Caco-2 (cell line): ENCODE measurements around the gene NEDD4. TPM values are rescaled to one million over a fixed set of nuclear protein-coding genes. Genes with fewer than 3 reads are reported as not detected.

ENCODE experiments used
- BruUV-seq: library from RNA; stranded (reverse); fragments of 400-500 nt; replicated peaks from 2 replicates; lab custom pipeline; 2021; lab: Mats Ljungman, UMichigan
- CTCF ChIA-PET: fragments of 300-600 bp; sonication (Branson Sonifier 250); formaldehyde crosslinking; loops from one replicate; lab custom pipeline; 2022; ENCODE audit warnings: antibody characterized with exemption; lab: Charles Lee
- POLR2A ChIA-PET: fragments of 300-600 bp; sonication (Branson Sonifier 250); formaldehyde crosslinking; loops from one replicate; lab custom pipeline; 2022; ENCODE audit warnings: antibody characterized with exemption; lab: Charles Lee
- DNase-seq, 2 experiments: peaks; one replicate each; pipeline versions ENCODE4 v3.0.0 to v3.0.0-alpha.2; 2020 to 2022
- H3K27me3 ChIP-seq: replicated peaks from 2 replicates; pipeline ENCODE4 v1.6.0; 2011; ENCODE audit warnings: low read length; ENCODE audit not compliant: control insufficient read depth, insufficient read depth
- H3K36me3 ChIP-seq: 2 replicates; pipeline ENCODE4 v1.5.1; 2011; ENCODE audit warnings: low read length; ENCODE audit not compliant: control insufficient read depth, insufficient read depth
- H3K4me1 ChIP-seq: fragments of 250-450 bp; sonication (Bioruptor Pico); 2 replicates; pipeline ENCODE4 v1.5.1; 2020; ENCODE audit warnings: mild to moderate bottlenecking
- H3K4me3 ChIP-seq: 2 replicates; pipeline ENCODE4 v1.5.1; 2011; ENCODE audit warnings: low read depth, mild to moderate bottlenecking, control low read depth, low read length
- H3K9me3 ChIP-seq: fragments of 250-450 bp; sonication (Bioruptor Pico); 2 replicates; pipeline ENCODE4 v1.5.1; 2020; ENCODE audit warnings: mild to moderate bottlenecking, moderate library complexity
- H3K27ac Mint-ChIP-seq: one replicate; pipeline ENCODE4 v1.8.0; 2022; ENCODE audit warnings: mixed read lengths; ENCODE audit not compliant: unreplicated experiment
- H3K27me3 Mint-ChIP-seq: one replicate; pipeline ENCODE4 v1.8.0; 2022; ENCODE audit warnings: mixed read lengths; ENCODE audit not compliant: insufficient read depth, unreplicated experiment
- H3K36me3 Mint-ChIP-seq: one replicate; pipeline ENCODE4 v1.8.0; 2022; ENCODE audit warnings: mild to moderate bottlenecking, mixed read lengths; ENCODE audit not compliant: insufficient read depth, unreplicated experiment
- H3K4me1 Mint-ChIP-seq: one replicate; pipeline ENCODE4 v1.8.0; 2022; ENCODE audit warnings: low read depth, mixed read lengths; ENCODE audit not compliant: unreplicated experiment
- H3K4me3 Mint-ChIP-seq: one replicate; pipeline ENCODE4 v1.8.0; 2022; ENCODE audit warnings: mild to moderate bottlenecking, moderate library complexity, mixed read lengths; ENCODE audit not compliant: unreplicated experiment
- H3K9me3 Mint-ChIP-seq: one replicate; pipeline ENCODE4 v1.8.0; 2022; ENCODE audit warnings: mixed read lengths; ENCODE audit not compliant: unreplicated experiment
- intact Hi-C: fragments of 100-400 bp; cut with micrococcal nuclease; formaldehyde crosslinking; loops from one replicate; pipeline ENCODE4 v1.10.0; 2022; ENCODE audit not compliant: unreplicated experiment
- total RNA-seq: library from RNA; stranded (reverse); gene quantifications from 2 replicates; pipeline ENCODE4 v1.2.3, GENCODE V29; 2022
- TF ChIP-seq, protein P1 (sequence below), 2 experiments: fragments of 200-600 bp in 1 of 2; IDR thresholded peaks; 1 replicate in 1 of 2; 2 replicates in 1 of 2; pipeline versions ENCODE4 v1.5.1 to v1.8.0; 2011 to 2022; ENCODE audit warnings: antibody characterized with exemption in 1 of 2, control low read depth in 1 of 2, inconsistent platforms in 1 of 2, low read depth in 1 of 2, low read length in 1 of 2, mild to moderate bottlenecking in 1 of 2, moderate library complexity in 1 of 2; ENCODE audit not compliant: insufficient read depth in 1 of 2, severe bottlenecking in 1 of 2, unreplicated experiment in 1 of 2

The NEDD4 gene
- total RNA-seq, 1 experiment from 2014 or later = 33.9 TPM

DNA sequence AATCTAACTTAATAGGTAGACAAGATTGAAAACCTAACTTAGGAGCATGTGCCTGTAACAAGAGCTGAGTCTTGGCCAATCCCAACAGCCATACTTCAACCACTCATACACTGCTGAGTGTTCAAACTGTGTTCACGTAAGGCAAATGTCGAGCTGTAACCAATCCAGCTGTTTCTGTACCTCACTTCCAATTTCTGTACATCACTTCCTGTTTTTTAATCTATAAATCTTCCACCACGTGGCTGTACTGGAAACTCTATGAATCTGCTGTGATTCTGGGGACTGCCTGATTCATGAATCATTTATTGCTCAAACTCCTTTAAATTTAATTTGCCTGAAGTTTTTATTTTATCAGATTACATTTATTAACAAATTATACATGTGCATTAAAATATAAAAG, 44.6 kb upstream of the NEDD4 start:
- no peak overlapping the region for H3K4me3 ChIP-seq
- H3K4me1 ChIP-seq = peaks cover 67% of the 10 kb centered on the region
- no TSS peak for BruUV-seq
- no peaks in the 10 kb centered on the region for H3K9me3 ChIP-seq
- TF ChIP-seq, protein P1, sequence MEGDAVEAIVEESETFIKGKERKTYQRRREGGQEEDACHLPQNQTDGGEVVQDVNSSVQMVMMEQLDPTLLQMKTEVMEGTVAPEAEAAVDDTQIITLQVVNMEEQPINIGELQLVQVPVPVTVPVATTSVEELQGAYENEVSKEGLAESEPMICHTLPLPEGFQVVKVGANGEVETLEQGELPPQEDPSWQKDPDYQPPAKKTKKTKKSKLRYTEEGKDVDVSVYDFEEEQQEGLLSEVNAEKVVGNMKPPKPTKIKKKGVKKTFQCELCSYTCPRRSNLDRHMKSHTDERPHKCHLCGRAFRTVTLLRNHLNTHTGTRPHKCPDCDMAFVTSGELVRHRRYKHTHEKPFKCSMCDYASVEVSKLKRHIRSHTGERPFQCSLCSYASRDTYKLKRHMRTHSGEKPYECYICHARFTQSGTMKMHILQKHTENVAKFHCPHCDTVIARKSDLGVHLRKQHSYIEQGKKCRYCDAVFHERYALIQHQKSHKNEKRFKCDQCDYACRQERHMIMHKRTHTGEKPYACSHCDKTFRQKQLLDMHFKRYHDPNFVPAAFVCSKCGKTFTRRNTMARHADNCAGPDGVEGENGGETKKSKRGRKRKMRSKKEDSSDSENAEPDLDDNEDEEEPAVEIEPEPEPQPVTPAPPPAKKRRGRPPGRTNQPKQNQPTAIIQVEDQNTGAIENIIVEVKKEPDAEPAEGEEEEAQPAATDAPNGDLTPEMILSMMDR (IDR thresholded peaks at IDR 0.05; ENCODE audit: insufficient read depth in 1 of 2, low read depth in 1 of 2, low read length in 1 of 2, severe bottlenecking in 1 of 2, unreplicated experiment in 1 of 2) = no peak
- peak overlapping the region; percentile 80 for H3K27ac Mint-ChIP-seq
- intact Hi-C loops = no loop called here
- ChIA-PET POLR2A (no interaction called here), CTCF (interaction anchor here (0.7 kb wide), 1 partner anchor 20 kb away, joined by 4 read pairs; no protein-coding TSS in a partner anchor)
- no peaks in the 10 kb centered on the region for H3K27me3 ChIP-seq
- DNase-seq = no peak
- no peak overlapping the region for H3K4me3 Mint-ChIP-seq
- no peaks in the 10 kb centered on the region for H3K36me3 ChIP-seq
- H3K36me3 Mint-ChIP-seq = peaks cover 5% of the 10 kb centered on the region
- peaks cover 9% of the 10 kb centered on the region for H3K9me3 Mint-ChIP-seq
- no peaks in the 10 kb centered on the region for H3K27me3 Mint-ChIP-seq
- peaks cover 51% of the 10 kb centered on the region for H3K4me1 Mint-ChIP-seq

DNA sequence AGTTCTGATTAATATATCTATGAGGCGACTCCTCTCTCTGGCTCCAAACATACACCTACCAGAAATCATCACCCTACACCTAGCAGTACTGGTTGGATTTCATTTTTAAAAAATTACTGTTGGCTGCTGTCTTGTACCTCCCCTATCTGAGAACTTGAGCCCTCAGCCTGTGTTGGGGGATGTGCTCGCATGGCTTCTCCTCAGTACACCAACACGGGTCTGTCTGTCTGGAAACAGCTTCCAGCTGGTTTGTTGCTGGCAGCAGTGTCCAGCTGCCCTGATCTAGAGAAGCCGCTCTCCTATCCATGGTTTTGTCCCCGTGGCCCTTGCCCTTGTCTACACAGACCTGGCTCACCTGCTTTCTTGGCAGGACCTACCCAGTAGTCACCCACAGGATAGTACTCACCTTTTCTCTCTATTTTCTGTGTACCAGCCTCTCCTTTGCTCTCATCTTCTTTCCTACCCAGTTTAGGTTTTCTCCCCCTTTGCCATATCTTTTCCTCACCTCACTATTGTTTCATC, 43.2 kb upstream of the NEDD4 start:
- no TSS peak for BruUV-seq
- Histone ChIP-seq H3K4me3 (no peak overlapping the region), H3K36me3 (no peaks in the 10 kb centered on the region), H3K9me3 (no peaks in the 10 kb centered on the region), H3K27me3 (no peaks in the 10 kb centered on the region), H3K4me1 (peaks cover 68% of the 10 kb centered on the region)
- peaks cover 5% of the 10 kb centered on the region for H3K36me3 Mint-ChIP-seq
- H3K27me3 Mint-ChIP-seq = no peaks in the 10 kb centered on the region
- no peak overlapping the region for H3K4me3 Mint-ChIP-seq
- TF ChIP-seq, protein P1 (IDR thresholded peaks at IDR 0.05; ENCODE audit: insufficient read depth in 1 of 2, low read depth in 1 of 2, low read length in 1 of 2, severe bottlenecking in 1 of 2, unreplicated experiment in 1 of 2) = no peak
- no peak for DNase-seq
- peaks cover 47% of the 10 kb centered on the region for H3K4me1 Mint-ChIP-seq
- CTCF ChIA-PET = no interaction called here
- POLR2A ChIA-PET = no interaction called here
- peaks cover 9% of the 10 kb centered on the region for H3K9me3 Mint-ChIP-seq
- intact Hi-C loops = no loop called here
- H3K27ac Mint-ChIP-seq = peak overlapping the region; percentile 65

DNA sequence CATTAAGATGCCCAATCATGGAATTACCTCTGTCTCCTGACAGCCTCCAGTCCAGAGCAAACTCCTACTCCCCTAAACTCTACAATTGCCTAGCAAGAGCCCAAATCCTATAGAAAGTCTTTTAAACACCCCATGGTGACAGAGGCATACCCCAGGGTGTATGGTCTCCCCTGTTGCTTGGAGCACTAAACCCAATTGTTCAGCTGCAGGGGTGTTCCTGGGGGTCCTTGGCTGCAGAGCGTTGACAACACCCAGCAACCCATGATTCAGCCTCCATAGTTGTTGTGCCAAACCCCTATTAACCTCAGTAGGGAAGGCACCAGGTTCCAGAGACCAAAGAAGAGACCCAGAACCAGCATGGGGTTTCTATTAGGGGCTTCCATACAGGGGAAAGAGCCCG, 41.8 kb upstream of the NEDD4 start:
- Mint-ChIP-seq H3K27ac (peak overlapping the region; percentile 22), H3K9me3 (peaks cover 9% of the 10 kb centered on the region), H3K36me3 (peaks cover 5% of the 10 kb centered on the region), H3K4me1 (peaks cover 49% of the 10 kb centered on the region), H3K27me3 (no peaks in the 10 kb centered on the region), H3K4me3 (no peak overlapping the region)
- no peaks in the 10 kb centered on the region for H3K27me3 ChIP-seq
- TF ChIP-seq, protein P1 (IDR thresholded peaks at IDR 0.05; ENCODE audit: insufficient read depth in 1 of 2, low read depth in 1 of 2, low read length in 1 of 2, severe bottlenecking in 1 of 2, unreplicated experiment in 1 of 2) = no peak
- no peak overlapping the region for H3K4me3 ChIP-seq
- POLR2A ChIA-PET = no interaction called here
- intact Hi-C loops = no loop called here
- H3K36me3 ChIP-seq = no peaks in the 10 kb centered on the region
- peaks cover 68% of the 10 kb centered on the region for H3K4me1 ChIP-seq
- DNase-seq = no peak
- no peaks in the 10 kb centered on the region for H3K9me3 ChIP-seq
- CTCF ChIA-PET = no interaction called here
- BruUV-seq = no TSS peak
